Activated CD4-positive, alpha-beta T cell treated with anti-CD3 and anti-CD28 coated beads, Interleukin-2, amount 10 ng/mL, durations not matched to agents 7 days and 5 days (primary cell): ENCODE results near the gene SLC9A2. TPM values are rescaled to one million over a fixed set of nuclear protein-coding genes. Genes with fewer than 3 reads are reported as not detected.

Experiments used
- CTCF ChIA-PET: fragments of 350-600 bp; sonication (Branson Sonifier 250); formaldehyde crosslinking; loops from one replicate; lab custom pipeline; 2021; ENCODE audit warnings: antibody characterized with exemption; lab: Charles Lee
- POLR2A ChIA-PET: fragments of 350-600 bp; sonication (Branson Sonifier 250); formaldehyde crosslinking; loops from one replicate; lab custom pipeline; 2021; ENCODE audit warnings: antibody characterized with exemption; lab: Charles Lee
- DNase-seq: peaks from one replicate; pipeline ENCODE4 v3.0.0-alpha.2; 2020
- H3K27ac Mint-ChIP-seq: one replicate; pipeline ENCODE4 v1.8.0; 2021; ENCODE audit warnings: mild to moderate bottlenecking, moderate library complexity, mixed read lengths
- H3K27me3 Mint-ChIP-seq: one replicate; pipeline ENCODE4 v1.8.0; 2021; ENCODE audit warnings: mixed read lengths
- H3K36me3 Mint-ChIP-seq: one replicate; pipeline ENCODE4 v1.8.0; 2021; ENCODE audit warnings: low read depth, mixed read lengths
- H3K4me1 Mint-ChIP-seq: one replicate; pipeline ENCODE4 v1.8.0; 2021; ENCODE audit warnings: mixed read lengths
- H3K4me3 Mint-ChIP-seq: one replicate; pipeline ENCODE4 v1.8.0; 2021; ENCODE audit warnings: mild to moderate bottlenecking, moderate library complexity, mixed read lengths
- H3K9me3 Mint-ChIP-seq: one replicate; pipeline ENCODE4 v1.8.0; 2021; ENCODE audit warnings: mixed read lengths
- total RNA-seq, 2 experiments: library from RNA; stranded (reverse); gene quantifications; one replicate each; pipeline ENCODE4 v1.2.3, GENCODE V29; 2021

Gene SLC9A2
- total RNA-seq, 2 experiments from 2014 or later: not detected

GRCh38 chr2:102632380-102633175, 13.2 kb downstream of the SLC9A2 start:
- Mint-ChIP-seq H3K4me1 (no peaks in the 10 kb centered on the region), H3K9me3 (no peaks in the 10 kb centered on the region), H3K36me3 (no peaks in the 10 kb centered on the region), H3K27me3 (peaks cover 5% of the 10 kb centered on the region), H3K4me3 (no peak overlapping the region), H3K27ac (no peak overlapping the region)
- POLR2A ChIA-PET: no interaction called here
- CTCF ChIA-PET: no interaction called here
- no peak for DNase-seq

DNA sequence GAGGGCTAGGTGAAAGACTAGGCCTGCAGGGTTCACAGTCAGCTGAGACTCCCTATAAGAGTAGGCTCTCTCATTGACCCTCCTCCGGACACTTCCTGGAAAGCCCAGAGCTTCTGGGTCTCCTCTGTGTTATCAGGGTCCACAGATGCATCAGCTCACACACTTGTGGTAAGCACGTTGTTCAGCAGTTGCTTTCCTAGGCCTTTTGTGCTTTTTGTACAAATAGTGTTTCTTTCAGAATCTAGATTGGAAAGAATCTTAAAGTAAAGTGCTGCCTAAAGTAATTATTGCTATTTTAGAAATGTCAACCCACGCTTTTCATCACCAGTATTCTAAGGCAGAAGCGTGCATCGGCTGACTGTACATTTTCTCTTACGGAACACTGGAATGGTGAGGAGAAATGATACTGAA, 15.5 kb downstream of the SLC9A2 start:
- no peak for DNase-seq
- CTCF ChIA-PET: no interaction called here

GRCh38 chr2:102635317-102635716, 16.0 kb downstream of the SLC9A2 start:
- CTCF ChIA-PET: interaction anchor here (1.7 kb wide), 1 partner anchor 20 kb away, joined by 3 read pairs; no protein-coding TSS in a partner anchor
- no peak overlapping the region for H3K4me3 Mint-ChIP-seq
- H3K4me1 Mint-ChIP-seq: no peaks in the 10 kb centered on the region
- POLR2A ChIA-PET: no interaction called here
- no peak for DNase-seq
- H3K27ac Mint-ChIP-seq: no peak overlapping the region
- peaks cover 3% of the 10 kb centered on the region for H3K27me3 Mint-ChIP-seq
- H3K9me3 Mint-ChIP-seq: no peaks in the 10 kb centered on the region
- no peaks in the 10 kb centered on the region for H3K36me3 Mint-ChIP-seq

More for the DNA sequence above, 15.5 kb downstream of the SLC9A2 start:
- H3K27me3 Mint-ChIP-seq: peaks cover 3% of the 10 kb centered on the region
- H3K4me3 Mint-ChIP-seq: no peak overlapping the region
- no peaks in the 10 kb centered on the region for H3K36me3 Mint-ChIP-seq
- H3K27ac Mint-ChIP-seq: no peak overlapping the region
- POLR2A ChIA-PET: no interaction called here
- H3K9me3 Mint-ChIP-seq: no peaks in the 10 kb centered on the region
- H3K4me1 Mint-ChIP-seq: no peaks in the 10 kb centered on the region

- Mint-ChIP-seq H3K4me3 (no peak overlapping the region), H3K27ac (no peak overlapping the region), H3K9me3 (no peaks in the 10 kb centered on the region), H3K27me3 (peaks cover 4% of the 10 kb centered on the region), H3K36me3 (no peaks in the 10 kb centered on the region), H3K4me1 (no peaks in the 10 kb centered on the region)
- ChIA-PET CTCF (interaction anchor here (0.9 to 1.7 kb wide), 2 partner anchors 21 to 23 kb away, joined by 3 read pairs; no protein-coding TSS in a partner anchor), POLR2A (interaction anchor here (0.7 kb wide), 1 partner anchor 359 kb away, joined by 3 read pairs; no protein-coding TSS in a partner anchor)
- DNase-seq: no peak
These were observed 17.0 kb downstream of the SLC9A2 start for GRCh38 chr2:102636283-102636907.

DNA sequence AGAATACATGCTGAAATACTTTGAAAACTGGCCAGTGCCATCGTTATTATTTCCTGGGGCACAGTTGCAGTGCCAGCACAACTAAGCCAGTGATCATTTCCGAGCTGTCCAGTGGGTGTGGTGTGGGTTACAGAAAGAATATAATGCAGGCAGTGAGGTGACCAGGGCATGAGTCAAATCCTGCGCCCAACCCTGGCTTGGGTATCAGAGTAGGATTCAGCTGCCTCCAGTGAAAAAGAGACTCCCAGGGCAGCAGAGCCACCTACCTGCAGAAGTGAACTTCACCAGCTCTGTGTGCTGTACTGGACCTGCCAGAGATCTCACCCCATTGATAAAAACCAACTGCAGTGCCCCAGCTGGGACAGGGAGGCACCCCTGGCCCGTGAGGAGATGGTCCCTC, 18.0 kb downstream of the SLC9A2 start:
- Mint-ChIP-seq H3K27ac (no peak overlapping the region), H3K4me3 (no peak overlapping the region), H3K36me3 (no peaks in the 10 kb centered on the region), H3K4me1 (no peaks in the 10 kb centered on the region), H3K9me3 (no peaks in the 10 kb centered on the region), H3K27me3 (peaks cover 7% of the 10 kb centered on the region)
- CTCF ChIA-PET: interaction anchor here (1.7 kb wide), 1 partner anchor 22 kb away, joined by 3 read pairs; no protein-coding TSS in a partner anchor
- POLR2A ChIA-PET: no interaction called here
- DNase-seq: no peak

DNA sequence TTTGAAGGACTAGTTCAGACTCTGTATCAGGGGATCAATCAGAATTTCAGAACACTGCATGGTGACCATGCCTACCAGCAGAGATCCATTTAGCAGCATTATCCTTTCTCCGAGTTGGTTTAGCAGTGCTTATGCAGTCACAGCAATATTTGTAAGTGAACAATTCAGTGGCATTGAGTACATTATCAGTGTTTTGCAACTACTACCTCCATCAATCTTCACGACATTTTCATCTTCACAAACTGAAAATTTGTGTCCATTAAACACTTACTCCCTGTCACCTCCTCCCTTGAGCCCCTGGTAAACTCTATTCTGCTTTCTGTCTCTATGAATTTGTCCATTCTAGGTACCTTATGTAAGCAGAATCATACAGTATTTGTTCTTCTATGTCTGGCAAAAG, 20.1 kb downstream of the SLC9A2 start:
- no peaks in the 10 kb centered on the region for H3K9me3 Mint-ChIP-seq
- no peak for DNase-seq
- CTCF ChIA-PET: no interaction called here
- H3K4me3 Mint-ChIP-seq: no peak overlapping the region
- H3K27ac Mint-ChIP-seq: no peak overlapping the region
- H3K36me3 Mint-ChIP-seq: no peaks in the 10 kb centered on the region
- no peaks in the 10 kb centered on the region for H3K4me1 Mint-ChIP-seq
- H3K27me3 Mint-ChIP-seq: peaks cover 13% of the 10 kb centered on the region
- POLR2A ChIA-PET: no interaction called here

DNA sequence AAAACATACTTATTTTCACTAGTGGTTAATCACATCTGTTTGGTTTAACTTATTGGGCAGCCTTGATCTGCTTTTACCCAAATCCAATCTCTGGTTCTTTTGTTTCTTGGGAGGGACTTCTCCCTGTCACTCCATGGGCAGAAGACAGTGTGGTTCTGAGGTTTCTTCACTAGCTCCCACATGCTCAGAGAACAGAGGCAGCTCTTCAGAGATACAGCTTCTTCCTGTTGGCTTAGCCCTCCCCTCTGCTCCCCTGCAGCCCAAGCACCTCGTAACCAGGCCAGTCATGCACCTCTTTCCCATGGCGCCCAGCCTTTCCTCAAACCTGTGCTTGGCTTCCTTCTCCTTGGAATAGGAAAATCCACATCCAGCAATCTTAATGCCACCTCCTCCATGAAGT, 32.8 kb downstream of the SLC9A2 start:
- ChIA-PET POLR2A (no interaction called here), CTCF (interaction anchor here (1.1 kb wide), 1 partner anchor 13 kb away, joined by 3 read pairs; no protein-coding TSS in a partner anchor)
- DNase-seq: no peak
- H3K27ac Mint-ChIP-seq: no peak overlapping the region
- peaks cover 8% of the 10 kb centered on the region for H3K4me1 Mint-ChIP-seq
- peaks cover 2% of the 10 kb centered on the region for H3K9me3 Mint-ChIP-seq
- H3K27me3 Mint-ChIP-seq: peaks cover 13% of the 10 kb centered on the region
- H3K36me3 Mint-ChIP-seq: no peaks in the 10 kb centered on the region
- H3K4me3 Mint-ChIP-seq: no peak overlapping the region

GRCh38 chr2:102657770-102658169, 38.4 kb downstream of the SLC9A2 start:
- no peak overlapping the region for H3K27ac Mint-ChIP-seq
- H3K36me3 Mint-ChIP-seq: no peaks in the 10 kb centered on the region
- ChIA-PET CTCF (interaction anchor here (0.7 kb wide), 1 partner anchor 316 kb away, joined by 3 read pairs; no protein-coding TSS in a partner anchor), POLR2A (no interaction called here)
- H3K4me1 Mint-ChIP-seq: peaks cover 8% of the 10 kb centered on the region
- H3K9me3 Mint-ChIP-seq: no peaks in the 10 kb centered on the region
- no peaks in the 10 kb centered on the region for H3K27me3 Mint-ChIP-seq
- DNase-seq: no peak
- H3K4me3 Mint-ChIP-seq: no peak overlapping the region

GRCh38 chr2:102660070-102660469, 40.7 kb downstream of the SLC9A2 start:
- H3K9me3 Mint-ChIP-seq: peaks cover 4% of the 10 kb centered on the region
- peaks cover 27% of the 10 kb centered on the region for H3K4me1 Mint-ChIP-seq
- no peak overlapping the region for H3K27ac Mint-ChIP-seq
- no peak overlapping the region for H3K4me3 Mint-ChIP-seq
- ChIA-PET POLR2A (no interaction called here), CTCF (no interaction called here)
- no peaks in the 10 kb centered on the region for H3K27me3 Mint-ChIP-seq
- no peaks in the 10 kb centered on the region for H3K36me3 Mint-ChIP-seq
- DNase-seq: no peak

DNA sequence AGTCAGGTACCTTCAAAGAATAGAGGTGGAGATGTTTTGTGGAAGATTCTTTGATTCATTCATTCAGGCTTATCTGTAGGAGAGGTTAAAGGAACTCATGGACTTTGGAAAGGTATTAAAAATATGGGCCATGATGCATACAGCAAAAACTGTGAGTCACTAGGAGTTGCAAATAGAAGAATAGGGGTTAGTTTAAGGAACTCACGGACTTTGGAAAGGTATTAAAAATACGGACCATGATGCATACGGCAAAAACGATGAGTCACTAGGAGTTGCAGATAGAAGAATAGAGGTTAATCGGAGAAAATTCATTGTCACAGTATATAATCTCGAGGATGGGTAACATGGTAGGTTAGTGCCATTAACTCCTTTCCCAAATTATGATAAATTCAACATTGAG, 41.2 kb downstream of the SLC9A2 start:
- H3K27me3 Mint-ChIP-seq: no peaks in the 10 kb centered on the region
- H3K36me3 Mint-ChIP-seq: no peaks in the 10 kb centered on the region
- peaks cover 4% of the 10 kb centered on the region for H3K9me3 Mint-ChIP-seq
- CTCF ChIA-PET: no interaction called here
- no peak overlapping the region for H3K4me3 Mint-ChIP-seq
- POLR2A ChIA-PET: no interaction called here
- no peak for DNase-seq
- H3K27ac Mint-ChIP-seq: no peak overlapping the region
- peaks cover 28% of the 10 kb centered on the region for H3K4me1 Mint-ChIP-seq

DNA sequence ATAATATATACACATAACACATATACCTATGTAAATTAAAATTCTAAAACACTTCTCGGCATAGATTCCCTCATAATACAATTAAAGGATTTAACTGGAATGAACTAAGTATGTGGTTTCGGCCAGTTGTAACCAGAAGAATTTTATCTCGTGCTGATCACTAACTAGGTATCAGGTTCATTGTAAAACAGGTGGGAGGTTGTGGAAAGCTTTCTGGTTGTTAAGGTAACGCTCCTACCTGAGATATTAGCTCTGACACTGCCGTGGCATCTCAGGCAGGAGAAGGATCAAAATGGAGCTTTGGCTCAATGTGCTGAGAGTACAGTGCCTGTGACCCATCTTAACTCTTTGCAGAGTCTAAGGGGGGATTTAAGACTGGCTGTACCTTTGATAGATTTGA, 42.5 kb downstream of the SLC9A2 start:
- Mint-ChIP-seq H3K27me3 (no peaks in the 10 kb centered on the region), H3K4me3 (no peak overlapping the region), H3K9me3 (peaks cover 4% of the 10 kb centered on the region), H3K27ac (no peak overlapping the region), H3K4me1 (peaks cover 28% of the 10 kb centered on the region), H3K36me3 (no peaks in the 10 kb centered on the region)
- ChIA-PET POLR2A (no interaction called here), CTCF (no interaction called here)
- no peak for DNase-seq

DNA sequence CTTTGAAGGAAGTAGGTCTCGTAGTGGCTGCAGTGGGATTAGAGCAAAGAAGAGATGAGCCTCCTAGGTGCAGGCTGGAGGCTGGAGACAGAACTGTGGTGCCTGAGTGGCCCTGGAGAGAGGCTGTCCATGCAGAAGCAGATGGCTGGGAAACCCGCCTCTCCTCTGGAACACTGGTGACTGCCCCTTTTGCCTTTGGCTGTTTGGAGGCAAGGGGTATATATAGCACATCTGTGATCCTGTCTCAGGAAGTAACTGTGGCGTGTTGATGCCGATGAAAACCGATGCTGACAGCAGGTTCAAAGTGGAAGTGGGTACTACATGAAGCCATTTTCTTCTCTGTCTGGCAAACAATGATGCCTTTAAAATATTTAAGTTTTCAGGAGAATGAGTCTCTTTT, 43.5 kb downstream of the SLC9A2 start:
- CTCF ChIA-PET: no interaction called here

GRCh38 chr2:102663381-102663780, 44.0 kb downstream of the SLC9A2 start:
- peak overlapping the region; percentile 48 for H3K27ac Mint-ChIP-seq
- peaks cover 4% of the 10 kb centered on the region for H3K9me3 Mint-ChIP-seq
- no peaks in the 10 kb centered on the region for H3K27me3 Mint-ChIP-seq
- no peak overlapping the region for H3K4me3 Mint-ChIP-seq
- no peaks in the 10 kb centered on the region for H3K36me3 Mint-ChIP-seq
- ChIA-PET POLR2A (no interaction called here), CTCF (no interaction called here)
- H3K4me1 Mint-ChIP-seq: peaks cover 28% of the 10 kb centered on the region
- DNase-seq: no peak

More for the DNA sequence above, 43.5 kb downstream of the SLC9A2 start:
- H3K27me3 Mint-ChIP-seq: no peaks in the 10 kb centered on the region
- POLR2A ChIA-PET: no interaction called here
- peak; percentile 16 for DNase-seq
- H3K36me3 Mint-ChIP-seq: no peaks in the 10 kb centered on the region
- H3K4me3 Mint-ChIP-seq: no peak overlapping the region
- H3K4me1 Mint-ChIP-seq: peaks cover 28% of the 10 kb centered on the region
- H3K9me3 Mint-ChIP-seq: peaks cover 4% of the 10 kb centered on the region
- peak overlapping the region; percentile 61 for H3K27ac Mint-ChIP-seq
